Measurements from ENCODE around the gene HMG20B.

HMG20B gene

GRCh38 chr19:3585301-3586126 lies 12.8 kb downstream of the HMG20B start, which contains the start of gene GIPC3:
TSS of gene GIPC3 (plus strand) at chr19:3585478. CDS start at chr19:3585598, 120 bp downstream.
- DNase-seq: no peak

- peak; percentile 44 to 51 for DNase-seq
Measured at GRCh38 chr19:3586127-3586626, 13.4 kb downstream of the HMG20B start.

- no peak for DNase-seq
Measured at GRCh38 chr19:3586707-3587346, 14.1 kb downstream of the HMG20B start.

- DNase-seq: no peak
Measured at GRCh38 chr19:3589439-3589838, 16.7 kb downstream of the HMG20B start.

- DNase-seq: no peak
Measured at GRCh38 chr19:3589949-3590348, 17.2 kb downstream of the HMG20B start.

GRCh38 chr19:3590991-3591659 lies 18.4 kb downstream of the HMG20B start:
- DNase-seq: no peak

- DNase-seq: no peak
Measured at GRCh38 chr19:3591876-3592613, 19.3 kb downstream of the HMG20B start.

- no peak for DNase-seq
Measured at GRCh38 chr19:3593156-3593555, 20.4 kb downstream of the HMG20B start.

- no peak for DNase-seq
Measured at GRCh38 chr19:3595521-3596061, 22.8 kb downstream of the HMG20B start.

- DNase-seq: no peak
Measured at GRCh38 chr19:3599776-3600187, 27.0 kb downstream of the HMG20B start.

GRCh38 chr19:3601021-3601420 lies 28.3 kb downstream of the HMG20B start:
- no peak for DNase-seq

GRCh38 chr19:3603121-3603811 lies 30.5 kb downstream of the HMG20B start:
- DNase-seq: no peak

GRCh38 chr19:3604227-3604986 lies 31.7 kb downstream of the HMG20B start:
- no peak for DNase-seq

- DNase-seq: no peak
Measured at GRCh38 chr19:3604987-3605343, 32.2 kb downstream of the HMG20B start.

- DNase-seq: no peak
Measured at GRCh38 chr19:3605361-3605760, 32.6 kb downstream of the HMG20B start.

- no peak for DNase-seq
Measured at GRCh38 chr19:3605770-3606169, 33.0 kb downstream of the HMG20B start.

- no peak for DNase-seq
Measured at GRCh38 chr19:3606174-3606689, 33.5 kb downstream of the HMG20B start.

GRCh38 chr19:3606690-3607289 lies 34.0 kb downstream of the HMG20B start, which contains the start of gene TBXA2R:
TSS of gene TBXA2R (minus strand) at chr19:3606875. CDS start at chr19:3600634, 6,241 bp downstream.
- peak; percentile 53 to 62 for DNase-seq

- DNase-seq: no peak
Measured at GRCh38 chr19:3607303-3608078, 34.7 kb downstream of the HMG20B start.
